Right forelimb (tissue), 1 donor: ENCODE data around the gene LRRN3.

Experiments used
- DNase-seq: peaks from one replicate; pipeline ENCODE4 v3.0.0-alpha.2; 2018

LRRN3 gene

DNA sequence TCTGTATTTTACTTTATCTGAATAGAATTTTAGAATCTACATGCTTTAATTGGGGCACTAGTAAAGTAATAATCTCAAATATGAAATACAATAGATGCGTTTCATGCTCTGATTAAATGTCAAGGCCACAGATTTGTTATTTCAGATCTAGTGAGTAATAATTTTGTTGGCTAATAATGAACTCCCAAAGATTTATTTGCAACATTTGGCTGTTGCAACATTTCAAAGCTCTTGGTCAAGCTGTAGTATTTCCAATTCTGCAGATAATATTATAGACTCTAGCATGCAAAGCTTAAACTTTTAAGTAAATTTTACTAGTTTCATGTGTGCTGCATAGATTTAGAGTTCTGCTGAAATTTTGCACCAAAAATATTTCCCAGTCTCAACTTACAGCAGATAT lies 16.7 kb downstream of the LRRN3 start:
- DNase-seq: no peak

DNA sequence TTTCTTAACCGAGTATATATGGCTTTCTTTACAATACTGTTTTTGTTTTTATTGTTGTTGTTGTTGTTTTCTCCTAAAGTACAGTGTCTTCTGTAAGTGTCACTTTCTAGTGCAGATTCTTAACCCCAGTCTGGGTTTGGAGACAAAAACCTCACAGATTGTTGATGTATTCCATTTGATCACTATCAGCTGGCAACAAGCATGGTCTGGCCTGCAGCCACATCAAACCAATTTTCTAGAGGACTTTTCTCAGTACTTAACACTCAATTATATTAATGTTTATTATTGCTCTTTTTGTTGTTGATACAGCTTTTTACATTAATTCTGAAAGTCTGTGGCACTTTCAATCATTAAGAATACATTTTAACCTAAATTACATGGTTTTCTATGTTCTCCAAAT lies 17.1 kb downstream of the LRRN3 start:
- DNase-seq: no peak

DNA sequence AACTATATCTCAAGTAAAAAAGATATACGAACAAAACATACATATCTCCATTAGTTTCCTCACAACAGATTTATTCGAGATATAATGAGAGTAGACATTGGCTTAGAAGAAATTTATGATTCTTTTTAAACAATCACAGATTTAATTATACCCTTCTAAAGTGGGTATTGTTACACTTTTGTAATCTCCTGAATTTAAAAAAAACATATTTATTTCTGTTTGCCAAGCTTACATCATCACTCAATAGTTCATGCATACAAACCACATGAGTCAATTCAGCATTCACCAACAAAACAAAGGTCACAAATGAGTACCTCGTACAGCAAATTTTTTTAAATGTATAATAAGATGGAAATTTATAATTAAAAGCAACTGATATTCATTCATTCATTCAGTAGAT lies 17.6 kb downstream of the LRRN3 start:
- DNase-seq: no peak

DNA sequence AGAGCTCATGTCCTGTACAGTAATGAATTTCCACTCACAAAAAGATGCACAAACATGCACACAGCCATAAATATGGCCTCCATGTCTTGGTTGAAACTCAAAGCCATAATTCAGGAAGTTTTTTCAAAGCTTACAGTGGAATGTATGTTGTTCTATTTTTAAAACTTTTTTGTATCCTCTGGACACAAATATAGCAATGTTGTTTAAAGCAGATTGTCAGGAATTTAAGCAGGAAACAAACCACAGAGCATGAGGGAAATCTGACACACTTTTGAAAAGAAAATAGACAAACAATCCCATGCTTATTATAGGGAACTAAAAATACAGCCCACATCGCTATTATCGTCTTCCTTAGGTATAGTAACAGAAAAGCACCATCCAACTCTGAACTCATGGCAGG lies 21.5 kb downstream of the LRRN3 start:
- DNase-seq: no peak

DNA sequence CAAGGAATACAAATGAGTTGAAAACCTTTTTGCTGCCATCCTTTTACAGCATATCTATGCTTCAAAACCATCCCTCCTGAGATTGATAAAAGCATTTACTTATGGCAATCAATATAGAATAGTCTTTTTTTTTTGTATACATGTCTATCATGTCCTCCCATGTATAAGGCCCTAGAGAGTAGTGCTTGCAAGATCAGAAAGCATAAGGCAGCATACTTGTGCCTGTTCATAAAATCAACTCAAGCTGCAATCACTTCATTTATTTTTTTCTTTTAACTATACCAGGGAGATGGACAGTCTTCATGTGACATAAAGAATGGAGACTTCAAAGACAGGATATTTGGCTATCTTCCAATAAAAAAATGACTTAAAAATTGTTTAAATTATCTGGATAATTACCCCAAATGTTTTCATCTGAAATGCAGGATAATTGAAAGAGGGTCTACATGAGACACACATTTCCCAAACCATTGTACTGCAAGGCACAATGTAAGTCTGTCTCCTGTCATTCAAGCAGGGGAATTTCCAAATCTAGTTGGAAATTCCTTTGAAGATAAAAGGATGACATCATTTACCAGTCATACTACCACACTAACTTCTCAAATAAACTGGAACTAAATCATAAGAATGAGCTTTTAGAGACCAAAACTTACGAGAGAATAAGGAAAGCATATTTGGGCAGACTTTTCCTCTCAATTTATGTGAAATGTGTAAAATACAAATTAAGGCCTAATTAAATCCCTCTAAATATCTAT lies 22.5 kb downstream of the LRRN3 start:
- no peak for DNase-seq

DNA sequence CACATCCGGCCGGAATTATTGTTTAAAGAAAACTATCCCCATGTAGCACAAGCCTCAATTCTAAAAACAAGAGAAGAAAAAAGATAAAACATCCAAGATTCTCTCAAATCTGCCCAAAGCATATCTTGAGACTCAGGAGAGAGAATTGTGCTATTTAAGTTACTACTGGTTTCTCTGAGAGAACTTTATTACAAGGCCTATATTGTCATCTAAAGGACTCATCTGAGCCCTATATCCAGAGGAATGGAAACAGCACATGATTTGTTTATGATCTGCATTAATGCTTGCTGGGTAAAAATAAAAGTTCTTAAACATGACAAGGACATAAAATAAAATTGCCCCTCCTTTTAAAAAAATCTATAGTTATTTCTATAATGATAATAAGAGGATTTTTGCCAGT lies 25.0 kb downstream of the LRRN3 start:
- DNase-seq: no peak

DNA sequence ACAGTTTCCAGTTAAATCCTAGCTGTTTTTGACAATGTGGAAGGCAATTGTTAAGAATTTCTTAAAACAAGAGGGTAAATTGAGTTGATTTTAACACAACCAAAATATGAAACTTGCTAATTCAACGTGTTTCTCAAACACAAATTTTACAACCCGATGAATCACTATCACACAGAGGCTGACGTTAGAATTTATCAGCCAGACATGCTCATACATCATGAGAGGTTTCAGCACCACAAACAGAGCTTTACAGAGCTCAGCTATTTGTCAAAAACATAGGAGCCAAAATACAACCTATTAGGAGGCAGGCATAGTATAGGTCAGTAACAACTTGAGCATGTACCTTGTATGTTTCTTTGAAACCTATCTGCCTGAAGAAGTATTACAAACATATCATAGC lies 36.1 kb downstream of the LRRN3 start:
- DNase-seq: no peak

DNA sequence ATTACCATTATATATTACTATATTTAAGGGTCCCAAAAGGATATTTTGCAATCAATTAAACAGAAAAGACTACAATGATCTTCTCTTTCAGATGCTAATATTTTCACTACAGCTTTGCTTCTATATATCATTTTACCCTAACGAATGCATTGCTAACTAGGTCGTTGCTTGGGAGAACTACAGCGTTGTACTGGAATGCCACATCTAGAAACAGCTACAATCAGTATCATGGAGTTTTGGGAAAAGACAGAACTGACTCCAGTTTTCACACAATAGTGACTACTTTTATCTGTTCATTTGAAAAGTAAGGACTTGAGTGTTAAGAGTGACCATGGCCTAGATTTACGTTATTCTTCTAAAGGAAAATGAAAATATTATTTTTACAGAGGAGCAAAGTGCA lies 38.5 kb downstream of the LRRN3 start:
- DNase-seq: no peak

DNA sequence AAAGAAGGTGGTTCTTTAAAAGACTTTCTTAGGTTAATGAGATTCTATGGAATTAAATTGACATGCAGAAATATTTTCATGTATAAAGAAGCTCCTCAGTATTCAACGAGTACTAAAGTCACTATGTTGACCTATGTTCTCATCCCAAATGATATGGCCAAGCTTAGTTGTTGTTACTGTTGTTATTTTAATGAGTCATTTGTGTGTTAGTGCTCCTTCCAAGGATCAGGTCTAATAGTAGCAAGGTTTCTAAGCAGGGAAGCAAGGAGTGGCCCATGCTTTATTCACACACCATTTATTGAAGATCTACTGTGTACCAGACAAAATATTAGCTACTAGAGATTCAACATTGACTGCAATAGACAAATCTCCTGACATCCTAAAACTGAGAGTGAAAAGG lies 41.9 kb downstream of the LRRN3 start:
- DNase-seq: no peak

DNA sequence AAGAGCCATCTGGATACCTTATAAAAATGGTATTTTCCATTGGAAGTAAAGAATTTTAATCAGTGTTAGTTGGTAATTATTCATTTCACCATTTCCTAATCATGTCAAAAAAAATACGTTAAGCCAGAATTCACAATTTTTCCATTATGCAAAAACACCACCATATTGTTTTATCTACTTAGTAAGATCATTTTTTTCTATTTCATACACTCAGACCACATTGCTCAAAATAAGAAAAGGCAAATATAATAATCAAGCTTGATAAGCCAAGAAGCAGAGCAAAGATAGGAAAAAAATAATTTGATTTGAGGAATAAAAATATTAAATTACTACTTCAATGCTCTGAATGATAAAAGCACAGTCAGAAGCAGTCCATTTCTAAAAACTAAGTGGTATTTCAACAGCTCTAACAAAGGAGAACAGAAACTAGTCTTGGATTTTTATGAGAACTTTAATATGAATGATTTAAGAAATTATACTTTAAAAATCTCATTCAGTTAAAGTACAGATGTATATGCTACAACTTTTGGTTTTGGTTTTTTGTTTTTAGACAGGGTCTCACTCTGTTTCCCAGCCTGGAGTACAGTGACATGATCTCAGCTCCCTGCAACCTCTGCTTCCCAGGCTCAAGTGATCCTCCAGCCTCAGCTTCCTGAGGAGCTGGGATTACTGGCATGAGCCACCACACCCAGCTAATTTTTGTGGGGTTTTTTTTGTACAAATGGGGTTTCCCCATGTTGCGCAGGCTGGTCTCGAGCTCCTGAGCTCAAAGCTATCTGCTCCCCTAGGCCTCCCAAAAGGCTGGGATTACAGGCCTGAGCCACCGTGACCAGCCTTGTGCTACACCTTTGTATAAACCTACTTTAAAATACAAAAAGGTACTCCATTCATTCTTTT lies 46.6 kb downstream of the LRRN3 start:
- no peak for DNase-seq

DNA sequence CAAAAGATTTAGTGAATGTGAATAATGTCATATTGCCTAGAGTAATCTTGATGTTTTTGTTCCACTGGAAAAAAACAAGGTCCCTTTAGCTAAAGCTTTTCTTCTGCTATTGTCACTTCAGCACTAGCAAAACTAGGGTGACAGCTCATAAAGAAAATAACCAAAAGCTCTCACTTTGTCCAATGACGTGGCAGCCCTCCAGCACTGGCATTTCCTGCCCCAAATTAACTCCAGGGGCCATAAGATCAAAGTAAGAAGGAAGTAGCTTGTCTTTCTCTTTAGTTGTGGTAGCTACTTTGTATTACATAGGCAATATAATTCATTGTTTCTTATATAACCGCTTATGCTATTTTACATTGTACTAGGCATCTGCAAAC lies 47.3 kb downstream of the LRRN3 start:
- DNase-seq: peak; percentile 47

DNA sequence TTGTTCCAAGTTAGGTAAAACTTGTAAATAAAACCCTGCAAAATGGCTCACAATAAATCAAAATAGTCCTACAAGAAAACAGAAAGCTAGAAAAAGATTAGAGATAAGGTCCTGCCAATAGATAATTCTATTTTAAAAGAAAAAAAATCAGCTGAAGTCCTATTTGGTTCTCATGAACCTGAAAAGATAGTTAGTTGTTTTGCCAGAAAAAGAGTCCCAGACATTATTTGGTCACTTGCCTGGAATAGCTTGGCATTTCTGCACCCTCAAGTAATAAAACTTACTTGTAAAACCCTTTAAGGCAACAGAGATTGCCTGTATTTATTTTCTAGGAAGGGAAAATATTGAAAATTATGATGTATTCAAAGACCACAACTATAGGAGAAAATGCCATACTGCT lies 47.7 kb downstream of the LRRN3 start:
- no peak for DNase-seq

DNA sequence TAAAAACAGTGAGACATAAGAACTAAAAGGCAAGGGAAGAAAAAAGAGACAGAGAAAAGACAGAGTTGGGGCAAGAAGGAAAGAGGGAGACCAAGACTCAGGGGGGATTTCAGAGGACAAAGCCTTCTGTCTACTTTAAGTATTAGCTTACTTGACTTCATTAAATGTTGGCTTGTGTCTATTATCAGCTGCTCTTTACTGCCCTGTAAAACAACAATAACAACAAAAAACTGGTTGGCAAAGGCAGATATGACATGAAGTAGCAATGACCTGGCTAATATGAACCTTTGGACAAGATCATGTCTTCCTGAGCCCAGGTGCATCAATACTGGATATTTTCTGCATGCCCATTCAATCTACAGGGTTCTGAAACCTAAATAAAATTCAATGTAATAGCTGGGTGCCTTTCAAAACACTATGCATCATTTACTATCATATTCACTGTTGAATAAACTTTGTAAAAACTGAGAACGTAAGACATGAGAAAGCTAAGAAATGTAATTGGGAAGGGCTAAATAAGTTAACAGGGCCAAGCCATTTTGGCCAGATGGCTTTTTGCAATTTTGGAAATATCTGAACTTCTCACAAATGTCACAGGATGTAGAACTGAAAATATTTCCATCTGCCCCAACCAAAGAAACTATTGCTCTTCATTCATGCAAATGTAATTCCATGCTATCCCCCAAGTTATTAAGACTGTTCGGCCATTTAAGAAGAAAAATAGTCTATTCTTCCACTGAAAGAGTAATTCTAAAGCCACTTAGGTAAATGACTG lies 49.4 kb downstream of the LRRN3 start:
- no peak for DNase-seq

DNA sequence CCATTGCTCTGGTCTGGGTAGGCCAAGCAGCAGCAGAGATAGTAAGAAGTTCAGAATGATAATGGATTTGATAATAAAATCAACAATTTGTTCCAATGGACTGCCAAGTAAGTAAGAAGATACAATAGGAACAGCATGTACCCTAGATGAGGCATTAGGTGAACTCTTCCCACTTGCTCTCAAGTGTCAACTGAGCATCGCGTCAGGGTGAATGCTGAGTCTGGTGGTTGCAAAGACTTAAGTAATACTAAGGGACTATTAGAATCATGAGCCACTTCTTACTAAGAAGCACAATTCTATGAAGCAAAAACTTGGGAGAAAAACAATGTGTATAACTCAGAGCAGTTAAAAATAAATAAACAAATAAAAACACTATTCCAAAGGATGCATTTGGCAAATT lies 54.5 kb downstream of the LRRN3 start:
- no peak for DNase-seq

DNA sequence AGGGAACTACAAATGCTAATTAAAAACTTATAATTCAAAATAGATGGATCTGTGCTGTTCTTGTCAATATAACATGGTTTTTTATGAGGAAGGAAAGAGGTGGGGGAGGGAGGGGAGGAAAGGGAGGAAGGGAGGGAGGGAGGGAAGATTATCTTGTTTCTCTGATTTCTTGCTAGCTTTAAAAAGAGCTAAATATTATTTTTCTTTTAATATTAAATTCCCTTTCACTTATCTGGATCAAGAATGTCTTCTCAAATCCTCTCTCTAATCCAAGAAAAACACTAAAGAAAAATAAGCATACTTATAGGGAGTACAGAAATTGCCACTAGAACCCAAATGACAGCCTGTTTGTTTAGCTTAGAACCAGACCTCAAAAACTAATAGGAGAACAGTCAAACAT lies 55.2 kb downstream of the LRRN3 start:
- no peak for DNase-seq

DNA sequence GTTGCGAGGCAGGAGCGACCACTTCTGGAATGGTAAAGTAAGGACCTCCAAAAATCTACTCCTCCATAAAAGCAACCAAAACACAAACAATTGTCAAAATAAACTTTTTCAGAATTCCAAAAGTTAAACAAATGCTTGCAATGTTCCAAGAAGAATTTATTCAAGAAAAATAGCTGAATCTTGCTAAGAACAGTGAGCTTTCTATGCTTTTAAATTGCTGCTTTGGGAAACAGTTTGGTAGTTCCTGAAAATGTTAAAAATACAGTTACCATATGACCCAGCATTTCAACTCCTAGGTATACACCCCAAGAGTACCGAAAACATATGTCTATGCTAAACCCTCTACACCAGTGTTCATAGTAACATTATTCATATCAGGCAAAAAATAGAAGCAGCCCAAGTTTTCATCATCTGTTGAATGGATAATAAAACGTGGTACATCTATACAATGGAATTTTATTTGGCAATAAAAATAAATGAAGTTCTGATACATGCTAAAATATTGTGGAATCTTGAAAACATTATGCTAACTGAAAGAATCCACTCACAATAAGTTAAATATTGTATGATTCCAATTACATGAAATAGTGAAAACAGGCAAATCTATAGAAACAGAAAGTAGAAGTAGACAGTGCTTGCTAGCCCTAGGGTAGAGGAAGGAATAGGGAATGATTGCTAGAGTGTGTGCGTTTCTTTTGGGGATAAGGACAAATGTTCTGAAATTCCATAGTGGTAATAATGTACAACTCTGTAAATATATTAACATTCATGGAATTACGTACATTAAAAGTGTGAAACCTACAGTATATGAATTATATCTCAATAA lies 57.0 kb downstream of the LRRN3 start:
- no peak for DNase-seq

DNA sequence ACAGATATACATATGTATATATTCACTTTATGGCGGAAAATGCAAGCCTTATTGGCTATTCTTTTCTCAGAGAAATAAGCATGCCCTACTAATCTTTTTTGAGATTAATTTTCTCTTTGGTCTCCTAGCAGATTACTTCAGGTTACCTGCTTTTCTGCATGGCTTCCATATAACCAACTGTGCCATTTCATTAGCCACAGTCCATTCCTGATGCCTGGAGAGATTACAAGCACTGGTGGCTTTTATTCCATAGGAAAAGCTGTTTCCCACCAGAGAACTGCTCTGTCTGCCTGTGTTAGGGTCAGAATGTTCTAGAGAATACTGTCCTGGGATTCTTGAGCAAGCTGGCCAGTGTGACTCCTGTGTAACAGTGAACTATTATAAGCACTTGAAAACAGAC lies 59.8 kb downstream of the LRRN3 start:
- no peak for DNase-seq

DNA sequence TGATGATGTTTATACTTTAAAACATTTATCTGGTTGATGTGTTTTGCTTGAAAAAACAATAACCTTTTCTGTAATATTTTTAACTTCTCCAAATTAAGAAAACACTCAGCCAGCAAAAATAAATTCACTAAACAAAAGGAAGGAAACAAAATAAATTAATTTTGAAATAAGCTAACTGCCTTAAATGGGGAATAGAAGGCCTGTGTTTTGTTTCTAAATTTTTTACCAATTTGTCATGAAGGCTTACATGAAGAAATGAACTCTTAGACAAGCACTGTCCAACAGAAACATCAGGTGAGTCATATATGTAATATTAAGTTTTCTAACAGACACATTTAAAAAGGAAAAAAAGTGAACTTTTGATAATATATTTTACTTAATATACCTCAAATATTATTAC lies 68.5 kb downstream of the LRRN3 start:
- no peak for DNase-seq

DNA sequence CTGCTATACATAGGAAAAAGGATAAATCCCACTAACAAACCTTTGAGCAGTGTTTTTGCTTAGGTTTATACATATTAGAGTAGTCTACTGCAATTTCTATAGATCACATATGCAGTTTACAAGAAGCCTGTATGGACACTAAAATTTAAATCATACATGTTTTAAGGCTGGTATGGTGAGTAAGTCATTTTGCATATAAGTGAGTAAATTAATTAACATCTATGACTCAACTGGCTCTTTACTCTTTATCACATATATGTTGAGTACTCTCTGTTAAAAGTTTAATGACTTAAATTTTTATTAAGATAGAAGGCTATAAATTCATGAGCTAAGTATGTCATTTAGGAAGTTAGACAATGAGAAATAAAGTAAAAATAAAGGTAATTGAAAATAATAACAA lies 69.4 kb downstream of the LRRN3 start:
- no peak for DNase-seq

DNA sequence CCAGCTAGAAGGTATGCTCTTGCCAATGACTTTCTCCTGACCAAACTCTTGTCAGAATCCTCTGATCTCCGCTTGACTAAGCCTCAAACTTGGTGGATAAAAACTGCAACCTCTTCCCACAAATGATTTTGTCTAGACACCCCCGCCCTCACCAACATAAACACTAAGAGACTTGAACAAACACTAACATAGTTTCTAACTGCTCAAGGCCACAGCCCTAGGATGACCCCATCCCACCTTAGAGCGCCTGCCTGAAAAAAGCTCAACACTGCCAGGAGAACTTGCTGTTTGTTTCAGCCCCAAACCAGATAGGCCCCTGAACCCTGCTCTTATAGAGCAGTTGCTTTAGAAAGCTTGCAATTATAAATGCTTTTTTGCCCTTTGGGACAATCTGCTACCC lies 71.8 kb downstream of the LRRN3 start:
- no peak for DNase-seq

DNA sequence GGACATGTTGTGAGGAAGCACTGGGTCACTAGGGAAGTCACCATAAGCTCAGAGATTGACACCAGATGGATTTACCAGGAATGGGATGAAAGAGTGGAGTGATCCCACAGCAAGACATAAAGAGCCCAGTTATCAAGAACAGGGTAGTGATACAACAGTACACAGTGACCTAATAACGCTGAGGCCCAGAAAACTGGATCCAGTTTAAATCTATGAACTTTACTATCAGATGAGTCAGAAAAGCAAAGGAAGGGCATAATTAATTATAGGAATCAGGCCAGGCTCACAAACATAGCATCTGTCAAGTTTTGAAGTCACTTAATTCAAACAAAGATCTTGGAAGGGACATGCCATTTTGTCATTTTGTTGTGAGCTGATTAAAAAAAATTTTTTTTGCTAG lies 73.5 kb downstream of the LRRN3 start:
- DNase-seq: no peak

DNA sequence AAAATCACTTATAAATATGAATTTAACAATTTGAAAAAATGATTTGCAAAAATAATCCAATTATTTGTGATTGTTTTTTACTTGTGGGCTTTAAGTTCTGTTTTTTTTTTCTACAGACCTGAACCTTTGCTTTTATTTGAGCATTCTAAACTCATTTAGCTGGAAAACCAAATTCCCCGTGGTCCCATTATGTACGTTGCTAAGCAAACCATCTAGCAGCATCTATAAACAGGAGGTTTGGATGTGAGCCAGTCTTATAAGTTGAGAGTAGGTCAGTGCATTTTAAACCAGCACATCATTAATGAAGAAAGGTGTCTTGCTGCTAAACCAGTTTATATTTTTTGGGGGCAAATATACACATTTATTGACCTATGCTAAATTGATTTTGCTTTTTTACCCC lies 77.3 kb downstream of the LRRN3 start:
- DNase-seq: no peak
